ENCODE data around the gene ZNF592.
"Not testable (repeated sequence)": the region's sequence is repeated elsewhere in the genome, so short reads cannot be mapped to it uniquely, and the experiment has no call there.

The ZNF592 gene

DNA sequence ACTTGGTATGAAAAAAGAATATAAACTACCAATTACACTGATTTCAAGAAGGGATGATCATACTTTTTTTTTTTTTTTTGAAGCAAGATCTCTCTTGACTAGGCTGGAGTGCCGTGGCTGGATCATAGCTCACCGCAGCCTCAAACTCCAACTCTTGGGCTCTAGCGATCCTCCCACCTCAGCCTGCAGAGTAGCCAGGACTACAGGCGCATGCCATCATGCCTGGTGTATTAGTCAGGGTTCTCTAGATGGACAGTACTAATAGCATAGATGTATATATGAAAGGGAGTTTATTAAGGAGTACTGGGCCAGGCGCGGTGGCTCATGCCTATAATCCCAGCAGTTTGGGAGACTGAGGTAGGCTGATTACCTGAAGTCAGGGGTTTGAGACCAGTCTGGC lies 21.0 kb upstream of the ZNF592 start:
- TF ChIP-seq, protein P1, sequence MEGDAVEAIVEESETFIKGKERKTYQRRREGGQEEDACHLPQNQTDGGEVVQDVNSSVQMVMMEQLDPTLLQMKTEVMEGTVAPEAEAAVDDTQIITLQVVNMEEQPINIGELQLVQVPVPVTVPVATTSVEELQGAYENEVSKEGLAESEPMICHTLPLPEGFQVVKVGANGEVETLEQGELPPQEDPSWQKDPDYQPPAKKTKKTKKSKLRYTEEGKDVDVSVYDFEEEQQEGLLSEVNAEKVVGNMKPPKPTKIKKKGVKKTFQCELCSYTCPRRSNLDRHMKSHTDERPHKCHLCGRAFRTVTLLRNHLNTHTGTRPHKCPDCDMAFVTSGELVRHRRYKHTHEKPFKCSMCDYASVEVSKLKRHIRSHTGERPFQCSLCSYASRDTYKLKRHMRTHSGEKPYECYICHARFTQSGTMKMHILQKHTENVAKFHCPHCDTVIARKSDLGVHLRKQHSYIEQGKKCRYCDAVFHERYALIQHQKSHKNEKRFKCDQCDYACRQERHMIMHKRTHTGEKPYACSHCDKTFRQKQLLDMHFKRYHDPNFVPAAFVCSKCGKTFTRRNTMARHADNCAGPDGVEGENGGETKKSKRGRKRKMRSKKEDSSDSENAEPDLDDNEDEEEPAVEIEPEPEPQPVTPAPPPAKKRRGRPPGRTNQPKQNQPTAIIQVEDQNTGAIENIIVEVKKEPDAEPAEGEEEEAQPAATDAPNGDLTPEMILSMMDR (IDR thresholded peaks at IDR 0.05; ENCODE audit: low read depth, low read length), result no peak
- Histone ChIP-seq H3K9me3 (no peaks in the 10 kb centered on the region), H3K4me3 (ENCODE audit: low read depth, low read length) (no peak overlapping the region), H3K4me1 (no peaks in the 10 kb centered on the region), H3K36me3 (no peaks in the 10 kb centered on the region), H3K27me3 (no peaks in the 10 kb centered on the region)
- DNase-seq, result no peak

DNA sequence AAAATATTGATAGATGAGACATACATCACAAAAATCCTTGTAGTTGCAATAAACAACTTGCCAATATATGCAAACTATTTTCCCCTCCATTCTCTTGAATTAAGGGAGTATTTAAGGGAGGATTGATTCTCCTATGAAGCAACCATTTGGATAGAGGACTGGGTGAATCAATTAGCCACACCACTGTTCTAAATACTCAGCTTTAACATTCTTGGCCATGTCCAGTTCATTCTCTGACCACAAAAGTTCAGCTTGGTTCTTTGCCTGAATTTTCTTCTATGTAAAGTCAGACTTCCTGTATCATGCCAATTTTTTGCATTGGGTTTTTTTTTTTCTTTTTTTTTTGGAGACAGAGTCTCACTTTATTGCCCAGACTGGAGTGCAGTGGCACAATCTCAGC lies 16.6 kb upstream of the ZNF592 start:
- DNase-seq, result no peak
- Histone ChIP-seq H3K4me3 (ENCODE audit: low read depth, low read length) (no peak overlapping the region), H3K27me3 (no peaks in the 10 kb centered on the region), H3K36me3 (no peaks in the 10 kb centered on the region), H3K4me1 (no peaks in the 10 kb centered on the region), H3K9me3 (no peaks in the 10 kb centered on the region)
- TF ChIP-seq, protein P1 (IDR thresholded peaks at IDR 0.05; ENCODE audit: low read depth, low read length), result no peak

DNA sequence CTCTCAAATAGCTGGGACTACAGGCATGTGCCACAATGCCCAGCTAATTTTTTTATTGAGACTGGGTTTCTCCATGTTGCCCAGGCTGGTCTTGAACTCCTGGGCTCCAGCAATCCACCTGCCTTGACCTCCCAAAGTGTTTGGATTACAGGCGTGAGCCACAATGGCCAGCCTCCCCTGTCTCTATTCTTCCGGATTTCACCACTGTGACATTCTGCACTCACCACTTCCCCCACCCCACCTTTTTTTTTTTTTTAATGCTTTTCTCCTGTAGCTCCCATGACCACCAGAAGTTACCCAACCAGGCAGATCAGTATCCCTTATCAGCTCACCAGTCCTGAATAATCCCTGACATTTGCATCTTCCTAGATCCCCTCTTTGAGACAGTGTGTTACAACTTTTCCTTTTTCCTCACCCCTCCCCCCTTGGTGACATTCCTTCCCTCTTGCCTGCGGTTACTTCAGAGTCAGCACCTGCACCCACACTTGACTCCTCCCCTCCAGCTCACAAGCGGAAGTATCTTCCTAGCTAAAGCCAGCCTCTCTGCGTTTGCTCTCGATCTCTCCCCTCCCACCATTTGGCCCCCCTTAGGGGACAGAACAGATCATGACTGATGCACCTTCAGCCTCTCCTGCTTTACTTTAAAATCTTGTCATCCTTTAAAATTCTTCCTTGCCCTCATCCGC lies 13.5 kb upstream of the ZNF592 start:
- H3K4me1 ChIP-seq, result no peaks in the 10 kb centered on the region
- DNase-seq, result no peak
- H3K4me3 ChIP-seq (ENCODE audit: low read depth, low read length), result no peak overlapping the region
- TF ChIP-seq, protein P1 (IDR thresholded peaks at IDR 0.05; ENCODE audit: low read depth, low read length), result no peak
- no peaks in the 10 kb centered on the region for H3K27me3 ChIP-seq
- no peaks in the 10 kb centered on the region for H3K36me3 ChIP-seq
- H3K9me3 ChIP-seq, result no peaks in the 10 kb centered on the region

DNA sequence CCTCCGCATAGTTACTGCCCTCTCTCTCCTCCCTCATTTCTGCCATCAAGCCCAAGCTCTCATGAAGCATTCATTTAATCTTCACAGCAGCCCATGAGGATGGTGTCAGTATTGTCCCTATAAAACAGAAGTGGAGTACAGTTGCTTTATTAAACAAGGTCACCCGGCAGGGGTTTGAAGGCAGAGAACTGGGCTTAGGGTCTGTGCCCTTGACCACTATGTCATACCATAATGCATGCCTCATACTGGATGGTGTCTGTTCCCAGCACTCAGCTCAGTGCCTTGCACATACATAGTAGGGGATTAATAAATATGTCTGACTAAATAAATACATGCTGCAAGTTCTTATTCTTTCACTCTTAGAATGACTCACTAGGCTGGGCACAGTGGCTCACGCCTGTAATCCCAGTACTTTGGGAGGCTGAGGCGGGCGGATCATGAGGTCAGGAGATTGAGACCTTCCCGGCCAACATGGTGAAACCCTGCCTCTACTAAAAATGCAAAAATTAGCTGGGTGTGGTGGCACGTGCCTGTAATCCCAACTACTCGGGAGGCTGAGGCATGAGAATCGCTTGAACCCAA lies 12.8 kb upstream of the ZNF592 start:
- DNase-seq; H3K27me3 ChIP-seq; H3K4me1 ChIP-seq; H3K4me3 ChIP-seq (ENCODE audit: low read depth, low read length); H3K36me3 ChIP-seq; H3K9me3 ChIP-seq: not testable (repeated sequence)

DNA sequence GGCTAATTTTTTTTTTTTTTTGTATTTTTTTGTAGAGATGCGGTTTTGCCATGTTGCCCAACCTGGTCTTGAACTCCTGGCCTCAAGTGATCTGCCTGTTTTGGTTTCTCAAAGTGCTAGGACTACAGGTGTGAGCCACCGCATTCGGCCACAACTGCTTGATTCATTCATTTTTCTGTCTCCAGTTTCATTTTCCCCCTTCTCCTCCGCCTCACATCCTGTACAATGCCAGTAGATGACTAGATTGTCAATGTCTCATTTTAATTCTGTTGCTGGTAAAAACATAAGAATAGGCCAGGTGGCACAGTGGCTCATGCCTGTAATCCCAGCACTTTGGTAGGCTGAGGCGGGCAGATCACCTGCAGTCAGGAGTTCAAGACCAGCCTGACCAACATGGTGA lies 12.0 kb upstream of the ZNF592 start:
- TF ChIP-seq, protein P1 (IDR thresholded peaks at IDR 0.05; ENCODE audit: low read depth, low read length), result no peak
- H3K27me3 ChIP-seq, result no peaks in the 10 kb centered on the region
- no peaks in the 10 kb centered on the region for H3K36me3 ChIP-seq
- H3K9me3 ChIP-seq, result no peaks in the 10 kb centered on the region
- DNase-seq, result no peak
- no peak overlapping the region for H3K4me3 ChIP-seq (ENCODE audit: low read depth, low read length)
- no peaks in the 10 kb centered on the region for H3K4me1 ChIP-seq

DNA sequence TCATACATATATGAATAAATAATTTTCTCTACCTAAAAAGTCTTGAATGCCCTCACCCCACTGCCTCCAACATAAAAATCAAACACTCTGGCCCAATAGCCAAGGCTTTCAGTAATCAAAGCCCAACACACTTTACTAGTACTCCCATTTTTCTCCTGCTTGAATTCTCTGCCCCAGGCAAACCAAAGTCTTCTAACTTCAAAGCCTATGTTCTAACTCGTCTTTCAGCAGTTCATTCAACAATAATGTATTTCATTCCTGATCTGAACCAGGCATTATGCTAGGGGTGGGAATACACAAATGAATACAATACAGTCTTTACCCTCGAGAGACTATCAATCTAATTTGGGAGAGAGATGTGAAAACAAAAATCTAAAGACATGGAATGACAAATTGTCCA lies 11.4 kb upstream of the ZNF592 start:
- Histone ChIP-seq H3K36me3 (no peaks in the 10 kb centered on the region), H3K27me3 (no peaks in the 10 kb centered on the region), H3K9me3 (no peaks in the 10 kb centered on the region), H3K4me3 (ENCODE audit: low read depth, low read length) (no peak overlapping the region), H3K4me1 (no peaks in the 10 kb centered on the region)
- TF ChIP-seq, protein P1 (IDR thresholded peaks at IDR 0.05; ENCODE audit: low read depth, low read length), result no peak
- DNase-seq, result no peak
